ENCODE results near the gene OR2AT4.
"Not testable (repeated sequence)": the region's sequence is repeated elsewhere in the genome, so short reads cannot be mapped to it uniquely, and the experiment has no call there.

The OR2AT4 gene

DNA sequence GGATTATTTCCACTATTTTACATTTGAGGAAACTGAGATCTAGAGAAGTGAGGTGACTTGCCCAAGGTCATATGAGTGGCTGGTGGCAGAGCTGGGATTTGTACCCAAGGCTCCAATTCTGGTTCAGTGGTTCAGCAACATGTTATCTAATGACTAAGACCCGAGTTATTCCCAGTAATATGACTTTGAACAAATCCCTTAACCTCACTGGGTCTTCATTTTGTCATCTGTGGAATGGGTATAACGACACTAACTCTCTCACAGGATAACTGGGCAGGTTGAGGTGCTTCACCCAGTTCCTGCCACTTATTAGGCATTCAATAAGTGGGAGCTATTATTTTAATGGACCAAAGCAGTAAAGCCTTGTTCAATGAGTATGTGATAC is 489 bp upstream of the OR2AT4 start:
- no peak overlapping the region for H3K4me3 ChIP-seq (replicated peaks; ENCODE audit: low read depth, low read length)
- no peak for TF ChIP-seq CTCF (IDR thresholded peaks at IDR 0.05; ENCODE audit: low read depth, low read length, missing control alignments)
- no peak for DNase-seq (ENCODE audit: extremely low read depth, low read depth)

GRCh38 chr11:75094382-75094781 is 2.3 kb downstream of the OR2AT4 start:
- not testable (repeated sequence) for DNase-seq (ENCODE audit: extremely low read depth, low read depth); H3K4me3 ChIP-seq (replicated peaks; ENCODE audit: low read depth, low read length)

DNA sequence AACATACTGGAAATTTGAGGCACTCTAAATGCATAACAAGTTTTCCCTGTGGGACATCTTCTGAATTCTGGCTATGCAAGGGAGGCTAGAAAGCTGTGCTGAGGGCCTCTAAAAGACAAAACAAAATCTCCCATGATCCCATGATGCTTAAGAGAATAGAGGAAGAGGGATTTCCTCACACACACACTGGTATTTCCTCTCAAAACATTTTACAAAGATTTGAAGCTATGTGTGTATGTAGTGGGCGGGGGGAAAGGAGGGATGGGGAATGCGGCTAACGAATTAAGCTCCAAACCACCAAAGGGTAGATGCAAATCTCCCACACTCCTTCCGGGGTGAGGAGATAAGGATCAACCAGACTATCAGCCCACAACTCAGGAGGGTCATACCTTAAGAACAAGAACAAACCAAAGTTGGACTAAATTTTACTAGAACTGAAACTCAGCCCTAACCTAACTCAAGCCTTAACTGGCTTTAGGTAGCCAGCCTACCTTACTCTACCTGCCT is 6.0 kb downstream of the OR2AT4 start:
- no peak for TF ChIP-seq CTCF (IDR thresholded peaks at IDR 0.05; ENCODE audit: low read depth, low read length, missing control alignments)

GRCh38 chr11:75087319-75088305 is 9.1 kb downstream of the OR2AT4 start:
- no peak for DNase-seq (ENCODE audit: extremely low read depth, low read depth)
- TF ChIP-seq CTCF (IDR thresholded peaks at IDR 0.05; ENCODE audit: low read depth, low read length, missing control alignments) = peak; percentile 13
- no peak overlapping the region for H3K4me3 ChIP-seq (replicated peaks; ENCODE audit: low read depth, low read length)

More for the DNA sequence above, 6.0 kb downstream of the OR2AT4 start:
- no peak for DNase-seq (ENCODE audit: extremely low read depth, low read depth)
- H3K4me3 ChIP-seq (replicated peaks; ENCODE audit: low read depth, low read length) = no peak overlapping the region

DNA sequence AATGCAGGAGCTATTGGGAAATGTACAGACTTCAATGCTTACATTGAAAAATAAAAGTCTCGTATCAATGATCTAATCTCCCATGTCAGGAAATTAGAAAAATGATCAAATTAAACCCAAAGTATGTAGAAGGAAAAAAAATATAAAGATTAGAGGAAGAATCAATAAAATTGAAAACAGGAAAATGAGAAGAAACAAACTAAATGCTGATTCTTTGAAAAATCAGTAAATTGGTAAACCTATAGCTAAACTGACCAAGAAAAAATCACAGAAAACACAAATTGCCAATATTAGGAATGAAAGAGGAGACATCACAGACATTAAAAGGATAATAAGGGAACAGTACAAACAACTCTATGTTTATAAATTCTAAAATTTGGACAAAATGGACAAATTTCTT is 11.8 kb downstream of the OR2AT4 start:
- no peak overlapping the region for H3K4me3 ChIP-seq (replicated peaks; ENCODE audit: low read depth, low read length)
- TF ChIP-seq CTCF (IDR thresholded peaks at IDR 0.05; ENCODE audit: low read depth, low read length, missing control alignments) = no peak
- no peak for DNase-seq (ENCODE audit: extremely low read depth, low read depth)

DNA sequence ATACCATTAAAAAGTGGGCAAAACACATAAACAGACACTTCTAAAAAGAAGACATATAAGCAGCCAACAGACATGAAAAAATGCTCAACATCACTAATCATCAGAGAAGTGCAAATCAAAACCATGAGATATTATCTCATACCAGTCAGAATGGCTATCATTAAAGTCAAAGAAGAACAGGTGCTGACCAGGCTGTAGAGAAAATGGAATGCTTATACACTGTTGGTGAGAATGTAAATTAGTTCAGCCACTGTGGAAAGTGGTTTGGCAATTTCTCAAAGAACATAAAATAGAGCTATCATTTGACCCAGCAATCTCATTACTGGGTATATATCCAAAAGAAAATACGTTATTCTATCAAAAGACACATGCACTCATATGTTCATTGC is 13.5 kb downstream of the OR2AT4 start:
- no peak overlapping the region for H3K4me3 ChIP-seq (replicated peaks; ENCODE audit: low read depth, low read length)
- TF ChIP-seq CTCF (IDR thresholded peaks at IDR 0.05; ENCODE audit: low read depth, low read length, missing control alignments) = no peak
- DNase-seq (ENCODE audit: extremely low read depth, low read depth) = no peak

- TF ChIP-seq CTCF (IDR thresholded peaks at IDR 0.05; ENCODE audit: low read depth, low read length, missing control alignments) = no peak
Measured at GRCh38 chr11:75082601-75083216, 14.0 kb downstream of the OR2AT4 start.

More at GRCh38 chr11:75082601-75083216, 14.0 kb downstream of the OR2AT4 start:
- no peak overlapping the region for H3K4me3 ChIP-seq (replicated peaks; ENCODE audit: low read depth, low read length)
- DNase-seq (ENCODE audit: extremely low read depth, low read depth) = no peak
